GM21390 (cell line): Measurements from ENCODE around the gene NETO2.
"Not testable (repeated sequence)": the region's sequence is repeated elsewhere in the genome, so short reads cannot be mapped to it uniquely, and the experiment has no call there.

Source experiments
- ATAC-seq: cut with Tn5 transposase; IDR thresholded peaks from one replicate; pipeline ENCODE4 v1.9.1; 2021; ENCODE audit not compliant: unreplicated experiment

Gene NETO2

GRCh38 chr16:47067203-47067602 is 76.5 kb downstream of the NETO2 start:
- no peak for ATAC-seq

GRCh38 chr16:47065766-47066688 is 77.7 kb downstream of the NETO2 start:
- no peak for ATAC-seq

GRCh38 chr16:47064775-47065174 is 79.0 kb downstream of the NETO2 start:
- no peak for ATAC-seq

GRCh38 chr16:47063011-47063724 is 80.6 kb downstream of the NETO2 start:
- ATAC-seq, result no peak

GRCh38 chr16:47061204-47061603 is 82.5 kb downstream of the NETO2 start:
- no peak for ATAC-seq

- no peak for ATAC-seq
These were observed 83.1 kb downstream of the NETO2 start for GRCh38 chr16:47060596-47060995.

- no peak for ATAC-seq
These were observed 83.8 kb downstream of the NETO2 start for GRCh38 chr16:47059991-47060390.

- not testable (repeated sequence) for ATAC-seq
These were observed 84.6 kb downstream of the NETO2 start for GRCh38 chr16:47059130-47059529.

GRCh38 chr16:47058295-47059086 is 85.3 kb downstream of the NETO2 start:
- no peak for ATAC-seq

- no peak for ATAC-seq
These were observed 86.1 kb downstream of the NETO2 start for GRCh38 chr16:47057630-47057993.

GRCh38 chr16:47056688-47057629 is 86.8 kb downstream of the NETO2 start:
- no peak for ATAC-seq

GRCh38 chr16:47056061-47056460 is 87.7 kb downstream of the NETO2 start:
- not testable (repeated sequence) for ATAC-seq

GRCh38 chr16:47055136-47055885 is 88.4 kb downstream of the NETO2 start:
- ATAC-seq, result no peak

GRCh38 chr16:47054306-47054705 is 89.4 kb downstream of the NETO2 start:
- no peak for ATAC-seq

GRCh38 chr16:47053895-47054294 is 89.8 kb downstream of the NETO2 start:
- no peak for ATAC-seq

GRCh38 chr16:47052666-47053640 is 90.8 kb downstream of the NETO2 start:
- ATAC-seq, result no peak

GRCh38 chr16:47051031-47051430 is 92.7 kb downstream of the NETO2 start:
- ATAC-seq, result no peak

GRCh38 chr16:47049901-47050583 is 93.7 kb downstream of the NETO2 start:
- ATAC-seq, result no peak
